GM19240 (cell line): Measurements from ENCODE around the gene VDR.

Source experiments
- DNase-seq: peaks from one replicate; pipeline ENCODE4 v3.0.0; 2011; ENCODE audit warnings: low spot score; ENCODE audit not compliant: insufficient read length

The VDR gene

GRCh38 chr12:47904713-47905709 is at the start of gene VDR:
Gene VDR, minus strand, starts transcription at chr12:47904994. Its CDS starts 25,881 bp downstream, at chr12:47879113.
- DNase-seq, result peak; percentile 76

GRCh38 chr12:47954058-47954457 is 49.3 kb upstream of the VDR start:
- no peak for DNase-seq

- no peak for DNase-seq
These were observed 46.2 kb upstream of the VDR start for GRCh38 chr12:47950856-47951468.

GRCh38 chr12:47949441-47950341 is 44.9 kb upstream of the VDR start:
- peak; percentile 78 for DNase-seq

- DNase-seq, result no peak
These were observed 42.5 kb upstream of the VDR start for GRCh38 chr12:47947341-47947740.

GRCh38 chr12:47946413-47947323 is 41.9 kb upstream of the VDR start:
- no peak for DNase-seq

GRCh38 chr12:47945341-47945728 is 40.5 kb upstream of the VDR start:
- no peak for DNase-seq

GRCh38 chr12:47944685-47945340 is 40.0 kb upstream of the VDR start:
- no peak for DNase-seq

- no peak for DNase-seq
These were observed 39.0 kb upstream of the VDR start for GRCh38 chr12:47943623-47944340.

GRCh38 chr12:47942614-47943225 is 37.9 kb upstream of the VDR start:
- DNase-seq, result no peak

- DNase-seq, result no peak
These were observed 37.2 kb upstream of the VDR start for GRCh38 chr12:47941871-47942613.

- no peak for DNase-seq
These were observed 36.6 kb upstream of the VDR start for GRCh38 chr12:47941475-47941780.

GRCh38 chr12:47940773-47941474 is 36.1 kb upstream of the VDR start:
- no peak for DNase-seq

- no peak for DNase-seq
These were observed 34.3 kb upstream of the VDR start for GRCh38 chr12:47939009-47939601.

GRCh38 chr12:47938594-47938993 is 33.8 kb upstream of the VDR start:
- DNase-seq, result no peak

- no peak for DNase-seq
These were observed 33.3 kb upstream of the VDR start for GRCh38 chr12:47938093-47938492.

GRCh38 chr12:47935184-47935583 is 30.4 kb upstream of the VDR start:
- no peak for DNase-seq
